Parathyroid adenoma (tissue), 2 donors: Measurements from ENCODE around the gene PPP1R3G.

Experiments
- H2AFZ ChIP-seq: fragments of 300-600 bp; sonication (generic); one replicate; pipeline ENCODE4 v1.7.0; 2017; ENCODE audit warnings: antibody characterized with exemption, mild to moderate bottlenecking
- H3K27ac ChIP-seq: fragments of 300-600 bp; sonication (generic); one replicate; pipeline ENCODE4 v1.7.0; 2017
- H3K27me3 ChIP-seq: fragments of 300-600 bp; sonication (generic); one replicate; pipeline ENCODE4 v1.7.0; 2017; ENCODE audit warnings: low read length; ENCODE audit not compliant: control insufficient read depth, insufficient read depth
- H3K36me3 ChIP-seq: fragments of 300-600 bp; sonication (generic); one replicate; pipeline ENCODE4 v1.7.0; 2017; ENCODE audit warnings: low read length; ENCODE audit not compliant: control insufficient read depth, insufficient read depth
- H3K4me1 ChIP-seq: fragments of 300-600 bp; sonication (generic); one replicate; pipeline ENCODE4 v1.7.0; 2017; ENCODE audit warnings: control low read depth
- H3K4me2 ChIP-seq: fragments of 300-600 bp; sonication (generic); one replicate; pipeline ENCODE4 v1.7.0; 2017; ENCODE audit warnings: low read length
- H3K4me3 ChIP-seq: fragments of 300-600 bp; sonication (generic); one replicate; pipeline ENCODE4 v1.7.0; 2017; ENCODE audit warnings: low read depth, low read length
- H3K79me2 ChIP-seq: fragments of 300-600 bp; sonication (generic); one replicate; pipeline ENCODE4 v1.7.0; 2017; ENCODE audit warnings: control low read depth
- H3K9ac ChIP-seq: fragments of 300-600 bp; sonication (generic); one replicate; pipeline ENCODE4 v1.7.0; 2017; ENCODE audit warnings: mild to moderate bottlenecking
- H3K9me3 ChIP-seq: fragments of 300-600 bp; sonication (generic); one replicate; pipeline ENCODE4 v1.7.0; 2017; ENCODE audit warnings: low read length; ENCODE audit not compliant: control insufficient read depth
- CTCF ChIP-seq: fragments of 300-600 bp; sonication (generic); IDR thresholded peaks from one replicate; pipeline ENCODE4 v1.7.0; 2017; ENCODE audit warnings: antibody characterized with exemption, mild to moderate bottlenecking
- donor health status: primary hyperparathyroidism.

Gene PPP1R3G

GRCh38 chr6:5081955-5082354 lies 3.2 kb upstream of the PPP1R3G start:
- Histone ChIP-seq H3K4me3 (no peak overlapping the region), H3K9ac (no peak overlapping the region), H3K36me3 (no peaks in the 10 kb centered on the region), H3K27ac (no peak overlapping the region), H3K9me3 (no peaks in the 10 kb centered on the region), H3K4me2 (no peak overlapping the region), H3K4me1 (no peaks in the 10 kb centered on the region), H3K27me3 (no peaks in the 10 kb centered on the region), H3K79me2 (no peaks in the 10 kb centered on the region), H2AFZ (no peak overlapping the region)
- TF ChIP-seq CTCF: no peak

DNA sequence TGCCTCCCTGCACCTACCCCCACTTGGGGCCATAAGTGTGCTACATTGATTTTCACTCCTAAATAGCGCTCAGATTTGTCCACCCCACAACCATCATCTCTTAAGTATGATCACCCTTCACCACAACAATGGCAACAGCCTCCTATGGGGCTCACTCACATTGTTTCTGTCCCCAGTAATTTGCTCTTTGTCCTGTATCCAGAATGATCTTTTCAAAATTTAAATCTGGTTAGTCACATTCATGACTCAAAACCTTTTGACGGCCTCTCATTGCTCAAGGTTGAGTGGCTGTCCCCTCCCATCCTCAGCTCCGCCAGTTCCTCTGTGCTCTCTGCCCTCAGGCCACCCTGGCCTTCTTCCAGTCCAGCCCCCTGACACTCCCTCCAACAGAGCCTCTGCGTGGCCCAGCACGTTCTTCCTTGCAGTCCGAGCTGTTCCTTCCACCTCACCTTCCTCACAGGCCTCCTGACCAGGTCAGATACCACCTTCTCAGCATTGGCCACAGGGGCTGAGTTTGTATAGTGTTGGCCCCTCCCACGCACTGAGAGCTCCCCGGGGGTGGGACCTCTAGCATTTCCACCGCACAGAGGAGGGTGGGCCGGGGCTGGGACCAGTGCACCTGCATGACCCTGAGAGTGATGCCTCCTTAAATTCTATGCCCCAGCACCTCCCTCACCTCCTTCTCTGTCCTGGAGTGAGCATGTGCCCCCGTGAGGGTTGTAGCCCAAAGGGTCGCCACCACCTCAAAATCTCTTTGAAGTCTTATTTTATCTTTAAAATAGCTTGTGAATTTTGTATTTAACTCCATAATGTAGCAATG lies 2.4 kb upstream of the PPP1R3G start:
- Histone ChIP-seq H3K4me2 (no peak overlapping the region), H3K27ac (no peak overlapping the region), H3K9ac (no peak overlapping the region), H3K9me3 (no peaks in the 10 kb centered on the region), H3K4me3 (no peak overlapping the region), H3K79me2 (no peaks in the 10 kb centered on the region), H3K36me3 (no peaks in the 10 kb centered on the region), H2AFZ (peak overlapping the region; percentile 54), H3K4me1 (no peaks in the 10 kb centered on the region), H3K27me3 (no peaks in the 10 kb centered on the region)
- no peak for TF ChIP-seq CTCF

- no peaks in the 10 kb centered on the region for H3K4me1 ChIP-seq
- no peaks in the 10 kb centered on the region for H3K79me2 ChIP-seq
- H3K36me3 ChIP-seq: no peaks in the 10 kb centered on the region
- H3K4me3 ChIP-seq: no peak overlapping the region
- no peaks in the 10 kb centered on the region for H3K27me3 ChIP-seq
- H3K4me2 ChIP-seq: no peak overlapping the region
- H3K9me3 ChIP-seq: no peaks in the 10 kb centered on the region
- no peak for TF ChIP-seq CTCF
- H2AFZ ChIP-seq: no peak overlapping the region
- H3K9ac ChIP-seq: no peak overlapping the region
- no peak overlapping the region for H3K27ac ChIP-seq
Measured at GRCh38 chr6:5083307-5083583, 1.9 kb upstream of the PPP1R3G start.

- Histone ChIP-seq H3K36me3 (no peaks in the 10 kb centered on the region), H3K4me2 (no peak overlapping the region), H3K4me1 (no peaks in the 10 kb centered on the region), H3K27ac (no peak overlapping the region), H3K27me3 (no peaks in the 10 kb centered on the region), H3K79me2 (no peaks in the 10 kb centered on the region), H3K4me3 (no peak overlapping the region), H3K9ac (no peak overlapping the region), H2AFZ (peak overlapping the region; percentile 99), H3K9me3 (no peaks in the 10 kb centered on the region)
- TF ChIP-seq CTCF: no peak
Measured at GRCh38 chr6:5083813-5084359, 1.3 kb upstream of the PPP1R3G start.

DNA sequence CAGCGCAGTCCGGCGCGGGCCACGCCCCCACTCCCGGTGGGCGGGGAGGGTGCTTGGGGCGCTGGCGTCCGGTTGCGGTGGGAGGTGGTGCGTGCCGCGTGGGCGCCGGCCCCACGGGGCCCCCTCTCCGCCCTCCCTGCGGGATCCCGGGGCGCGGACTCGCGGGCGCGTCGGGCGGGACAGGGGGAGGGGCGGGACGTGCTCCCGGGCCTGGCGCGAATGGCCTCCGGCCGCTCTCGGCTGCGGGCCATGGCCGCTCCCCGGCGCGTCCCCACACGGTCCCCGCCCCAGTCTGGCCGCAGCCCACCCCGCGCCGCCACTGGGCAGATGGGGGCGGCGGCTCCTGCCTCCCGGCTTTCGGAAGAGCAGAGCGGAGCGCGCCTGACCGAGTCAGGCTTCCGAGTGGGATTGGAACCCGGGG lies 771 bp upstream of the PPP1R3G start:
- no peaks in the 10 kb centered on the region for H3K4me1 ChIP-seq
- peak overlapping the region; percentile 99 for H2AFZ ChIP-seq
- no peak for TF ChIP-seq CTCF
- no peaks in the 10 kb centered on the region for H3K79me2 ChIP-seq
- H3K4me2 ChIP-seq: peak overlapping the region; percentile 73
- no peaks in the 10 kb centered on the region for H3K36me3 ChIP-seq
- peak overlapping the region; percentile 41 for H3K4me3 ChIP-seq
- H3K27me3 ChIP-seq: no peaks in the 10 kb centered on the region
- no peaks in the 10 kb centered on the region for H3K9me3 ChIP-seq
- H3K9ac ChIP-seq: no peak overlapping the region
- peak overlapping the region; percentile 68 for H3K27ac ChIP-seq
